Prostate gland (tissue), 2 donors: ENCODE results near the gene CDK8. TPM values are rescaled to one million over a fixed set of nuclear protein-coding genes. Genes with fewer than 3 reads are reported as not detected.

ENCODE experiments used
- DNase-seq: peaks from one replicate; pipeline ENCODE4 v3.0.0-alpha.2; 2019; ENCODE audit warnings: low spot score
- H3K27ac ChIP-seq, 2 donors: fragments of 200-600 bp; sonication (generic); 2 replicates each; pipeline ENCODE4 v1.5.1; 2017 to 2019
- H3K27me3 ChIP-seq: fragments of 200-600 bp; sonication (generic); replicated peaks from 2 replicates; pipeline ENCODE4 v1.5.1; 2019; ENCODE audit not compliant: insufficient read depth
- H3K36me3 ChIP-seq, 2 donors: fragments of 200-600 bp; sonication (generic); 1 replicate in 1 of 2; 2 replicates in 1 of 2; pipeline versions ENCODE4 v1.5.1 to v1.8.1; 2017 to 2019
- H3K4me1 ChIP-seq: fragments of 200-600 bp; sonication (generic); replicated peaks from 2 replicates; pipeline ENCODE4 v1.5.1; 2019
- H3K4me3 ChIP-seq, 2 donors: fragments of 200-600 bp; sonication (generic); 2 replicates each; pipeline ENCODE4 v1.5.1; 2017 to 2019
- H3K9me3 ChIP-seq: fragments of 200-600 bp; sonication (generic); 2 replicates; pipeline ENCODE4 v1.5.1; 2017
- POLR2A ChIP-seq: fragments of 450-650 bp; IDR thresholded peaks from one replicate; pipeline ENCODE4 v1.6.1; 2016; ENCODE audit warnings: antibody characterized with exemption, mild to moderate bottlenecking
- POLR2AphosphoS5 ChIP-seq: sonication (generic); formaldehyde crosslinking; IDR thresholded peaks from one replicate; pipeline ENCODE4 v1.6.1; 2017; ENCODE audit warnings: antibody characterized with exemption
- WGBS: methylation state at CpG from one replicate; pipeline ENCODE4 v1.1.5; 2018; 5-methylcytosine and 5-hydroxymethylcytosine counted together
- intact Hi-C: fragments of 100-400 bp; cut with DNase I; formaldehyde crosslinking; loops from one replicate; pipeline ENCODE4 v1.14.2; 2022
- total RNA-seq, 2 donors: library from RNA; depleted of rRNA; stranded (reverse); fragments of >200 nt; gene quantifications; one replicate each; pipeline ENCODE4 v1.1.0, GENCODE V29; 2016
- TF ChIP-seq, protein P1 (sequence below), 4 experiments: fragments of 200-600 bp in 2 of 4; fragments of 450-650 bp in 2 of 4; sonication (generic) in 2 of 4; IDR thresholded peaks; 1 replicate in 3 of 4; 2 replicates in 1 of 4; pipeline ENCODE4 v1.5.1; 2016 to 2019; ENCODE audit warnings: antibody characterized with exemption in 4 of 4, mild to moderate bottlenecking in 2 of 4, moderate library complexity in 2 of 4

The CDK8 gene
- total RNA-seq, 2 donors from 2014 or later = 9.9 to 11.6 TPM

DNA sequence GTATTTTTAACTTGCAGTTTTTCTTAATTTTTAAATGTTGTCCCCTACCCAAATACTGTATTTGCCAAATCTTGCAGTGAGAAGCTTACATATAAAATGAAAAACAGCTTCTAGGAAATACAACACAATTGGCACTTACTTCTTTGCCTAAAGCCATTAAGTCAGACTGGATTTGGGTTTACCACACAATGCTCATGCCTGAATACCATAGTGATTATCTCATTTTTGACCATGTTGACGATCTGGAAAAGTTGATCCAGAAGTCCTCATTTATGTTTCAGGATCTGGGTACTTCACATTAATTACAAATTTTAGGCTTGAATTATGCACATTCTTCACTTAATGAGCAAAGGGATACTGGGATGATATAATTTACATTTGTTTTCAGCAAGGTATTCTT, 34.2 kb upstream of the CDK8 start:
- intact Hi-C loops = no loop called here

DNA sequence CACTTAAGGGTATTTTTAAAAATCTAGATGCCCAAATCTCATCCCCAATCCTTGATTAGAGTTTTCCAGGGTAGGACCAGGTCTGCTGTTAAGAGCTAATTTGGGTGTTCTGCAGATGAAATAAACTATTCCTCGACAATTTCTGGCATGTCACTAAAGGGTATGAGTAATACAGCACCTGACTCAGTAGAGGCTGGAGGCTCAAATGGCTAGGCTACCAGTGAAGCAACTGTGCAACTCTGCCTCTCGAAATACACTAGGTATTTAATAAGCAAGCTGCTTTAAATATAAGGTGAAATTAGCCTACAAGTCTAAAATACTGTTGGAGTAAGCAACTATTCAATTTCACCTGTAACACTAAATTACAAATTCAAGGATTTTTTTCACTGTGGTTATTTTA, 33.4 kb upstream of the CDK8 start:
- no peaks in the 10 kb centered on the region for H3K27me3 ChIP-seq
- H3K36me3 ChIP-seq = peaks cover 0 to 3% of the 10 kb centered on the region in 2 donors
- H3K9me3 ChIP-seq = no peaks in the 10 kb centered on the region
- no peak overlapping the region for H3K27ac ChIP-seq
- TF ChIP-seq POLR2A (no peak), POLR2AphosphoS5 (no peak)
- TF ChIP-seq, protein P1, sequence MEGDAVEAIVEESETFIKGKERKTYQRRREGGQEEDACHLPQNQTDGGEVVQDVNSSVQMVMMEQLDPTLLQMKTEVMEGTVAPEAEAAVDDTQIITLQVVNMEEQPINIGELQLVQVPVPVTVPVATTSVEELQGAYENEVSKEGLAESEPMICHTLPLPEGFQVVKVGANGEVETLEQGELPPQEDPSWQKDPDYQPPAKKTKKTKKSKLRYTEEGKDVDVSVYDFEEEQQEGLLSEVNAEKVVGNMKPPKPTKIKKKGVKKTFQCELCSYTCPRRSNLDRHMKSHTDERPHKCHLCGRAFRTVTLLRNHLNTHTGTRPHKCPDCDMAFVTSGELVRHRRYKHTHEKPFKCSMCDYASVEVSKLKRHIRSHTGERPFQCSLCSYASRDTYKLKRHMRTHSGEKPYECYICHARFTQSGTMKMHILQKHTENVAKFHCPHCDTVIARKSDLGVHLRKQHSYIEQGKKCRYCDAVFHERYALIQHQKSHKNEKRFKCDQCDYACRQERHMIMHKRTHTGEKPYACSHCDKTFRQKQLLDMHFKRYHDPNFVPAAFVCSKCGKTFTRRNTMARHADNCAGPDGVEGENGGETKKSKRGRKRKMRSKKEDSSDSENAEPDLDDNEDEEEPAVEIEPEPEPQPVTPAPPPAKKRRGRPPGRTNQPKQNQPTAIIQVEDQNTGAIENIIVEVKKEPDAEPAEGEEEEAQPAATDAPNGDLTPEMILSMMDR (IDR thresholded peaks at IDR 0.05) = no peak
- intact Hi-C loops = no loop called here
- H3K4me3 ChIP-seq = peak overlapping the region; percentile 99
- 69% methylated on average over 2 of the region's 2 CpGs for WGBS
- DNase-seq = no peak
- peaks cover 5% of the 10 kb centered on the region for H3K4me1 ChIP-seq

More for the DNA sequence above, 34.2 kb upstream of the CDK8 start:
- TF ChIP-seq, protein P1 (IDR thresholded peaks at IDR 0.05) = no peak
- TF ChIP-seq POLR2AphosphoS5 = no peak
- no peak for TF ChIP-seq POLR2A
- WGBS = 75% methylated on average over 1 of the region's 1 CpG
- no peaks in the 10 kb centered on the region for H3K27me3 ChIP-seq
- H3K4me3 ChIP-seq = no peak overlapping the region
- H3K9me3 ChIP-seq = no peaks in the 10 kb centered on the region
- no peak for DNase-seq
- H3K4me1 ChIP-seq = peaks cover 5% of the 10 kb centered on the region
- H3K36me3 ChIP-seq = peaks cover 0 to 5% of the 10 kb centered on the region in 2 donors
- no peak overlapping the region for H3K27ac ChIP-seq

DNA sequence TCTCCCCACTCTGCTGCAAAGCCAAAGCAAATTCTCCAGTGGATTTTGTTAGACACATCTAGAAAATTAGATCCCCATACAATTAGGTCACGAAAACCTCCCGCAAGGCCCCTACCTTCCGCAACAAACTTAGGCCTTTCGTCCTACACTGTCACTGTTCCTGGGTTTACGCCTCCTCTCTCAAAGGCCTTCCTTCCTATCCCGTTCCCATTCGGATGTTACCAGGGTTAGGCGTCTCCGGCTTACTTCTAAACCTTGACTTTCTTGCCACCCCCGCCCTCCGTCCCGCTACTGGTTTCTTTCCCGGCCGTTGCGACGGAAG, 32.6 kb upstream of the CDK8 start:
- no peaks in the 10 kb centered on the region for H3K27me3 ChIP-seq
- peaks cover 0 to 3% of the 10 kb centered on the region in 2 donors for H3K36me3 ChIP-seq
- peak overlapping the region; percentile 92 to 93 for H3K27ac ChIP-seq
- intact Hi-C loops = no loop called here
- H3K9me3 ChIP-seq = no peaks in the 10 kb centered on the region
- H3K4me3 ChIP-seq = peak overlapping the region; percentile 99
- no peak for DNase-seq
- under 1% methylated on average over 16 of the region's 16 CpGs for WGBS
- TF ChIP-seq, protein P1 (IDR thresholded peaks at IDR 0.05) = no peak
- TF ChIP-seq POLR2A (no peak), POLR2AphosphoS5 (no peak)
- H3K4me1 ChIP-seq = peaks cover 5% of the 10 kb centered on the region

DNA sequence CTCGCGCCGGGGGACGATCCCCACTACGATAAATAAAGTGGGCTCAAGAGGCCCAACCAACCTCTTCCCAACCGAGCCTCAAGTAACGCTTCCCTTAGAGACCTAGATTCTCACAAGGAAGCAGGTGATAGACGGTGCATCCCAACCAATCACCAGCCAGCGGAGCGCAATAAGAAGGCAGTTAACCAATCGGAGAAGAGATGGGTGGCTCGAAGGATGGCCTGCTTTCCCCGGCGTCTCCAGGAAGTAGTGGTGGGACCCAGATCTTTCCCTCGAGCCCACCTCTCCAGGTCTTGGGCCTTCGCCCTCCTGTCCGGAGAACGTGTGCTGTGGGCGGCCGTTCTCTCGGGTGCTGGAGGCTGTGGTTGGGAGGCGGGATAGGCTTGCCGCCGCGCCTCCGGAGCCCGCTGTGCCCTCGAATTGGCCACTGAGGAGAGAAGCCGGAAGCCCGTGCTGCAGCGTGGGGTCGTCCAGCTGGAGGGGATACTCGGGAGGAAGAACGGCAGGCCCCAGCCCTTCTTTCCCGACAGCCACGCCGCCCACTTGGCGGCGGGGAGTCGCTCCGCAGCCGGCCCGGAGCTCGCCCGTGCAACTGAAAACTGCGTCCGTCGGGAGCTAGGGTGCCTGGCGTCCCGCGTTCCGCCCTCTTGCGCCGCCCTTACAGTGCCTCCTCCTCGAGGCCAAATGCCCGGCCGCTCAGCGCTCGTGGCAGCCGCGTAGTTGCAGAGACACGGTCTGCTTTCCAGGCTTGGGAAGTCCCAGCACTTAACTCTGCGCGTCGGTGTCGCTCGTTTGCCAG, 32.0 kb upstream of the CDK8 start, which contains the start of gene RNF6:
Gene RNF6, minus strand, starts transcription at position 594 of the 799 bp plus-strand sequence. CDS start 2,665 bp downstream, outside the sequence.
- TF ChIP-seq POLR2A = peak; percentile 61
- TF ChIP-seq POLR2AphosphoS5 = peak; percentile 86
- TF ChIP-seq, protein P1 (IDR thresholded peaks at IDR 0.05) = peak in 2 of 4 experiments; percentile 12 to 29
- peak; percentile 98 for DNase-seq
- intact Hi-C loops = loop anchor here (2.0 kb wide), 1 partner anchor 33 kb away; the partner anchor contains the start of gene CDK8
- Histone ChIP-seq H3K36me3 (peaks cover 0 to 3% of the 10 kb centered on the region in 2 donors), H3K4me1 (peaks cover 5% of the 10 kb centered on the region), H3K27me3 (no peaks in the 10 kb centered on the region), H3K27ac (peak within 1 kb of the TSS; percentile 92 to 93), H3K4me3 (peak within 1 kb of the TSS; percentile 99), H3K9me3 (no peaks in the 10 kb centered on the region)
- WGBS = under 1% methylated on average over 66 of the region's 67 CpGs
